Fibroblast of skin of right biceps (primary cell): ENCODE results near the gene HOXA10.

ENCODE experiments used
- DNase-seq: peaks from one replicate; pipeline ENCODE4 v3.0.0-alpha.2; 2013

HOXA10 gene

GRCh38 chr7:27189997-27190748 is 16.1 kb upstream of the HOXA10 start:
- DNase-seq = no peak

DNA sequence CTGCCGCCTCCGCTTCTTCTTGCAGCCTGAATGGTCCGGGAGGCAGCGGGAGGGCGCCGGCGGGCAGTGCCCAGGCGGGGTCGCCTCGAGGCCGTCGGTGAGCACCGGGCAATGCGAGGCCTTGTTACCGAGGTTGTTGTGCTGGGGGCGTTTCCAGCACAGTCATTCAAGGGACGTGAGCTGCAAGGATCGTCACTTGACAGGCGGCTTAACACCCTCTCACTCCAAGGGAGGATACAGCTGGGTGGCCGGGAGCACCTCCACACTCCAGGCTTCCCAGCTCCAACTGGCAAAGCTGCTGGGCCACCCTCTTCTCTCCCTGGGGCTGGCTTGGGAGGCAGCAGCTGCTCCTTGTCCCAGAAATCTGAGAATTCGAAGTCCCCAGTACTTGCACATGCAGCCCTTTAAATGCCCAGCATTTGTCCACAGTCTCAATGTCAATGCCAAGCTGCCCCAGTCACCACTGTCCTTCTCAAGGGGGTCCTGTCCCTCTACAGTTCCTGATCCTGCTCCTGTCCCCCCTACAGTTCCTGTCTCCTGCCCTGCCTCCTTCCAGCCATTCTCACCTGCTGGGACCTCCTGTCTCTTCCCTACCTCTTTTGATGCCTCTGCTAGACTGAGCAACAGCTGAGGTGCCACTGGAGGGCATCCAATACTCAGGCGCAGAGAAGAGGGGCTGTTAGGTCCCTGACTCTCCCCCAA is 15.3 kb upstream of the HOXA10 start:
- no peak for DNase-seq

DNA sequence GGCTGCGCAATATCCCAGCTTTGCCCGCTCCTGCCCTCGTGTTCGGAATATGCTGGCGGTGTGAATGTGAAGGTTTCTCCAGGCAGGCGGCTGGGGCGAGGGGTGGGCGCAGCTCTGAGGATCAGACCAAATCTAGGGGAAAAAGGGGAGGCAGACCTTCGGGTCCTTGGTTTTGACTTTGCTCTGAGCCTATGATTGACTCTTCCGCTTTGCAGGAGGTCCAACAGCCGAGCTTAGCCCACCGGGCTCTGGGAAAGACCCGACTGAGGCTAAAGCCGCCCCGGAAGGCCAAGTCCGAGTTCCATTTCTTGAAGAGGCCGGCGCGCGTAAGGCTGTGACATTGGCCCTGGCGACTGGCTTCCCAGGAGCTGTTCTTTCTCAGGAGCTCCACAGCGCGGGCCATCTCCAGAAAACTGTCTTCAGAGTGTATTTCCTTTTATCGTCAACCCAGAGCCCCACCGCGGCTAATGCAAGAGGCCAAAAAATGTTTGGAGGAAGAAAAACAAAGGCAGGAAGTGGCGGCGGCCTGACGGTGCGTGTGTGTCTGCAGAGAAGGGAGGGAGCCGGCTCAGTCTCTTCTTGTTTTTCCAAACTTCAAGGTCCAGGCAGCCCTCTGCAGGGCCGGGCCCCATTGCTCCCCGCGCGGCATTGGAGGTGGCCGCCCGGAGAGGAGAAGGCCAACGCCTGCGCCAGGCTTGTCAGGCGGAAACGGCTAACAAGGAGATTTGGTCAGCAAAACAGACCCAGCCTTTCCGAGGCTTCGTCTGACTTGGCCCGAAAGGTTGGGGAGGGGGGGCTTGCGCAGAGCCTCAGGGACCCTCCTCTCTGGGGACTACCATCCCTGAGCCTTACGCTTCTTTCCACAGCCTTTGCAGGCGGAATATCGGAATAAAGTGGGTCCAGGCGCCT is 14.5 kb upstream of the HOXA10 start:
- DNase-seq = peak; percentile 38

DNA sequence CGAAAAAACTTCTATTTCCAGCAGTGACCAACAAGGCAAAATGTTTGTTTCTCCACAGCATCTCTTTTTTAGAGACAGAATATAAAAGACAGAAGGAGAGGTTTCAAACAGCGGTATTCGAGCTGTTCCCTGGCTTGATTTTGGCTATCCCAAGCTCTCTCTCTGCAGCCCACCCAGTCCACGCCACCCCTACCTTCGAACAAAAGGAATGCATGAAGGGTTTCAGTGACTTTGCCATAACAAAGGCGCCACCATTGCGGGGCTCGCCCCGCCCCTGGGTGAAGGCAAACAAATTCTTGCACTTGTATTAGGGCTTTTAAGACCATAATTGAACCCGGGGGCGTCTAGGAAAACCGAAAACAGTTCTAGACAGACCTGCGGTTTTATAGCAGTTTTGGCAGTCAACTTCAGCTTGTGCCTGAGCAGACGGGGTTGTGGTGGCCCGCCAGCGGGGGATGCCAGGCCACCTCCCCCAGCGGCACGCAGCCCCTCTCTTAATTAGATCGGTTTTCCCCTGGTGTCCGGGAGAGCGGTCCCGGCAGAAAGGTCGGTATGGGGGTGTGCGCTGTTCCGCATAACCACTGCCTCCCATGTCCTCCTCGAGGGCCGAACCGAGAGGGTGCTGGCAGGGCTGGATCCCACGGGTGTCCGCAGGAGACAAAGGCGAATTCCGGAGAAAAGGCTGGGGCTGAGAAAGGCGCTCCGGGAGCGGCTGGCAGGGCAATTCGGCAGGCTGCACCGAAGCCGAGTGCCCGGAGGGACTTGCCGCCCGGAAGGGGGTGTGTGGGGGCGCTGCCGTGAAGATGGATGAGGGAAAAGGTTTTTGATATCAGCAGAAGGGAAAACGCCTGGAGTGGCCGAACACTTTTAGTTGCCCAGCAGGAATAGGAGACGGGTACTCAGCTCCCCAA is 13.6 kb upstream of the HOXA10 start:
- no peak for DNase-seq

- DNase-seq = no peak
Observed at GRCh38 chr7:27186668-27187474, 12.8 kb upstream of the HOXA10 start.

GRCh38 chr7:27185854-27186667 is 11.9 kb upstream of the HOXA10 start:
- DNase-seq = no peak

GRCh38 chr7:27185013-27185853 is 11.1 kb upstream of the HOXA10 start, which contains the start of gene HOXA11:
Gene HOXA11 (minus strand): TSS chr7:27185232. CDS start chr7:27185144, 88 bp downstream.
- DNase-seq = peak; percentile 79

- DNase-seq = peak; percentile 58
Observed at GRCh38 chr7:27184337-27185012, 10.4 kb upstream of the HOXA10 start.

GRCh38 chr7:27183682-27184336 is 9.7 kb upstream of the HOXA10 start:
- peak; percentile 51 for DNase-seq

GRCh38 chr7:27182861-27183681 is 9.0 kb upstream of the HOXA10 start:
- DNase-seq = no peak

DNA sequence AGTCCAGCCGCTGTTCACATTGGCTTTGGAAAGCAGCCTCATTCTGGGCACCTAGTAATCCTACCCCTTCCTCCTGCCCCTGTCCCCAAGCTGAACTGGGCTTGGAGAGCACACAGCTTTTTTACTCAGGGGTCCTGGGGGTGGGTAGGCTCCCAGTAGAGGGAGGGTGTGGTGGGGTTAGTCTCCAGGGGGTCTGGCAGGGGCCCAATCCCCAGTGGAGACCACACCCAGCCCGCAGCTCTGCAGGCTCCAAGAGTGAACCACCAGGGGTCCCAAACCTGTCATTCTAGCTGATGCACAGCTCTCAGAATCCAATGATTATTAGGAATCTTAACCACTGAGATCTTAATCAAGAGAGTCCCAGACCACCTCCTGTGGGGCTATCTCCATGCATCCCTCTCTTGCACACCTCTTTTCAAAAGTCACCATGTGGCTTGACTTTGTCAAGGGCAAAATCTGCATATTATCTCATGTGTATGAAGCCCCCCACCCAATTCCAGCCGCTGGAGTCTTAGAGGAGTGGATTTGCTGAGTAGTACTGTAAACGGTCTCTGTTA is 8.2 kb upstream of the HOXA10 start:
- DNase-seq = no peak

DNA sequence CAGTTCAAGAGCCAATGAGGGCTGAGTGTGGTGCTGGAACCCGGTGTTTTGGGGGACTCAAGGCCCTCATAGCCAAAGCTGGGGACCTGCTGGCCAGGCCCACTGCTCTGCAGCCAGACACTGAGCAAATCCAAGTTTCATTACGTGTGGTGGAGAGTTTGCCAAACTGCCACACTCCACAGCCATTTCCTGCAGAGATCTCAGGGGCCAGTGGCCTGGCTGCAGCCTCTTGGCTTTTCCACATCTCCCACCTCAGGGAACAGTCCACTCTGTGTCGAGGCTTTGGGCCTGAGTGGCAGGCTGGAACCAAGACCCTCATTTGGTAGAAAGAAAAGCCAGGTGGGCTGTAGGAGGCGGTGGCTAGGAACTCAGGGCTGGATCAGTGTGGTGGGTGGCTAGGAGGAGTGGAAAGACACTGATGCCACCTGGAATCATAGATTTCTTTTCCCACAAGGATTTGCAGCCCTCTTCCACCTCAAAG is 7.7 kb upstream of the HOXA10 start:
- no peak for DNase-seq

GRCh38 chr7:27180431-27181420 is 6.6 kb upstream of the HOXA10 start:
- DNase-seq = no peak

GRCh38 chr7:27179503-27180430 is 5.6 kb upstream of the HOXA10 start:
- DNase-seq = peak; percentile 80
